H9 (cell line): ENCODE results near the gene SLIT1. TPM values are rescaled to one million over a fixed set of nuclear protein-coding genes. Genes with fewer than 3 reads are reported as not detected.

Experiments used
- DNase-seq: peaks from one replicate; pipeline ENCODE4 v3.0.0-alpha.2; 2017
- H2AFZ ChIP-seq: one replicate; pipeline ENCODE4 v1.6.1; 2013; ENCODE audit warnings: mild to moderate bottlenecking, low read length, control low read depth, moderate library complexity
- H2AK5ac ChIP-seq: 2 replicates; pipeline ENCODE4 v1.6.1; 2013; ENCODE audit warnings: low read length, control low read depth, mixed read lengths; ENCODE audit not compliant: insufficient read length
- H2BK120ac ChIP-seq: one replicate; pipeline ENCODE4 v1.6.1; 2013; ENCODE audit warnings: low read depth, mild to moderate bottlenecking, low read length, control low read depth, inconsistent platforms; ENCODE audit not compliant: poor library complexity, severe bottlenecking
- H2BK12ac ChIP-seq: 2 replicates; pipeline ENCODE4 v1.6.1; 2013; ENCODE audit warnings: low read length, control low read depth, mixed read lengths, low read depth; ENCODE audit not compliant: insufficient read length
- H2BK15ac ChIP-seq: 2 replicates; pipeline ENCODE4 v1.6.1; 2013; ENCODE audit warnings: low read depth, low read length, control low read depth
- H2BK20ac ChIP-seq: one replicate; pipeline ENCODE4 v1.6.1; 2013; ENCODE audit warnings: low read depth, mild to moderate bottlenecking, low read length, control low read depth, inconsistent platforms; ENCODE audit not compliant: poor library complexity, severe bottlenecking
- H2BK5ac ChIP-seq: 2 replicates; pipeline ENCODE4 v1.6.1; 2013; ENCODE audit warnings: low read length, control low read depth, mixed read lengths; ENCODE audit not compliant: insufficient read length
- H3K14ac ChIP-seq: 2 replicates; pipeline ENCODE4 v1.6.1; 2013; ENCODE audit warnings: low read length, control low read depth; ENCODE audit not compliant: insufficient read depth
- H3K18ac ChIP-seq: 2 replicates; pipeline ENCODE4 v1.6.1; 2013; ENCODE audit warnings: low read depth, mild to moderate bottlenecking, mixed read lengths, low read length, control low read depth; ENCODE audit not compliant: insufficient read length
- H3K23ac ChIP-seq: 2 replicates; pipeline ENCODE4 v1.6.1; 2013; ENCODE audit warnings: low read length, control low read depth, mixed read lengths, low read depth; ENCODE audit not compliant: insufficient read length
- H3K23me2 ChIP-seq: 2 replicates; pipeline ENCODE4 v1.6.1; 2013; ENCODE audit warnings: low read depth, mild to moderate bottlenecking, mixed read lengths, low read length, control low read depth; ENCODE audit not compliant: insufficient read length, poor library complexity, severe bottlenecking
- H3K27ac ChIP-seq: 2 replicates; pipeline ENCODE4 v1.5.1; 2013; ENCODE audit warnings: low read length, control low read depth, mixed read lengths, low read depth; ENCODE audit not compliant: insufficient read length
- H3K27me3 ChIP-seq: 2 replicates; pipeline ENCODE4 v1.6.1; 2013; ENCODE audit warnings: low read length, control low read depth, inconsistent platforms; ENCODE audit not compliant: insufficient read depth
- H3K4ac ChIP-seq: 2 replicates; pipeline ENCODE4 v1.6.1; 2013; ENCODE audit warnings: low read depth, mild to moderate bottlenecking, control low read depth, inconsistent platforms, low read length, moderate library complexity
- H3K4me1 ChIP-seq: 2 replicates; pipeline ENCODE4 v1.6.1; 2013; ENCODE audit warnings: low read length, control low read depth, inconsistent platforms; ENCODE audit not compliant: insufficient read depth
- H3K4me2 ChIP-seq: 2 replicates; pipeline ENCODE4 v1.6.1; 2013; ENCODE audit warnings: low read length, control low read depth, mixed read lengths; ENCODE audit not compliant: insufficient read length, insufficient read depth
- H3K56ac ChIP-seq: 2 replicates; pipeline ENCODE4 v1.6.1; 2013; ENCODE audit warnings: low read depth, mild to moderate bottlenecking, mixed read lengths, low read length, control low read depth; ENCODE audit not compliant: insufficient read length
- H3K79me1 ChIP-seq: 2 replicates; pipeline ENCODE4 v1.6.1; 2013; ENCODE audit warnings: low read depth, mild to moderate bottlenecking, moderate library complexity, low read length, control low read depth, inconsistent platforms; ENCODE audit not compliant: insufficient read depth, poor library complexity, severe bottlenecking
- H3K79me2 ChIP-seq: 2 replicates; pipeline ENCODE4 v1.6.1; 2013; ENCODE audit warnings: low read length, control low read depth, inconsistent platforms; ENCODE audit not compliant: insufficient read depth
- H3K9ac ChIP-seq: 2 replicates; pipeline ENCODE4 v1.6.1; 2013; ENCODE audit warnings: low read length, control low read depth, mixed read lengths; ENCODE audit not compliant: insufficient read length; ENCODE audit errors: extremely low read depth
- H3K9me3 ChIP-seq: one replicate; pipeline ENCODE4 v1.6.1; 2013; ENCODE audit warnings: low read depth, low read length, inconsistent platforms; ENCODE audit not compliant: control insufficient read depth
- H3T11ph ChIP-seq: one replicate; pipeline ENCODE4 v1.6.1; 2013; ENCODE audit warnings: mild to moderate bottlenecking, low read length, control low read depth, inconsistent platforms
- H4K20me1 ChIP-seq: one replicate; pipeline ENCODE4 v1.6.1; 2013; ENCODE audit not compliant: control insufficient read depth, insufficient read length, insufficient read depth
- H4K5ac ChIP-seq: 2 replicates; pipeline ENCODE4 v1.6.1; 2013; ENCODE audit warnings: low read depth, mild to moderate bottlenecking, mixed read lengths, low read length, control low read depth; ENCODE audit not compliant: insufficient read length
- H4K8ac ChIP-seq: replicated peaks from 2 replicates; pipeline ENCODE4 v1.6.1; 2013; ENCODE audit warnings: low read length, control low read depth, mixed read lengths, low read depth; ENCODE audit not compliant: insufficient read length
- H4K91ac ChIP-seq: 2 replicates; pipeline ENCODE4 v1.6.1; 2013; ENCODE audit warnings: low read depth, mild to moderate bottlenecking, moderate library complexity, mixed read lengths, low read length, control low read depth; ENCODE audit not compliant: insufficient read length
- H3K27ac Mint-ChIP-seq, 3 experiments: 2 replicates in 2 of 3; 3 replicates in 1 of 3; pipeline ENCODE4 v1.8.0; 2020 to 2021; ENCODE audit warnings: mixed read lengths in 3 of 3, mild to moderate bottlenecking in 1 of 3, moderate library complexity in 1 of 3
- H3K27me3 Mint-ChIP-seq: 2 replicates; pipeline ENCODE4 v1.8.0; 2021; ENCODE audit warnings: low read depth, mild to moderate bottlenecking, moderate library complexity, mixed read lengths
- H3K36me3 Mint-ChIP-seq, 3 experiments: 2 replicates in 2 of 3; 3 replicates in 1 of 3; pipeline ENCODE4 v1.8.0; 2020 to 2021; ENCODE audit warnings: low read depth in 3 of 3, mixed read lengths in 3 of 3; ENCODE audit not compliant: insufficient read depth in 1 of 3
- H3K4me1 Mint-ChIP-seq, 2 experiments: 2 replicates each; pipeline ENCODE4 v1.8.0; 2020; ENCODE audit warnings: mixed read lengths in 2 of 2
- H3K4me3 Mint-ChIP-seq, 2 experiments: 2 replicates in 1 of 2; 3 replicates in 1 of 2; pipeline ENCODE4 v1.8.0; 2020 to 2021; ENCODE audit warnings: mild to moderate bottlenecking in 2 of 2, mixed read lengths in 2 of 2, moderate library complexity in 1 of 2
- H3K9me3 Mint-ChIP-seq, 2 experiments: 2 replicates in 1 of 2; 3 replicates in 1 of 2; pipeline ENCODE4 v1.8.0; 2020; ENCODE audit warnings: mild to moderate bottlenecking in 2 of 2, mixed read lengths in 2 of 2, moderate library complexity in 1 of 2
- WGBS: extraction: QIAGEN DNeasy Blood & Tissue Kit; methylation state at CpG from one replicate; pipeline ENCODE4 v1.1.7; 2013; ENCODE audit warnings: missing lambda C conversion rate, low lambda C conversion rate, mixed read lengths; ENCODE audit not compliant: insufficient read length; ENCODE audit errors: extremely low coverage; 5-methylcytosine and 5-hydroxymethylcytosine counted together
- total RNA-seq: library from RNA; stranded (reverse); gene quantifications from 2 replicates; pipeline ENCODE4 v1.2.1, GENCODE V29; 2021
- TF ChIP-seq, protein P1 (sequence below): fragments of 200-600 bp; sonication (generic); conservative IDR thresholded peaks from 3 replicates; pipeline ENCODE4 v1.8.0; 2021; ENCODE audit warnings: antibody characterized with exemption, mild to moderate bottlenecking

Gene SLIT1
- total RNA-seq, 1 experiment from 2014 or later = 0.57 TPM

DNA sequence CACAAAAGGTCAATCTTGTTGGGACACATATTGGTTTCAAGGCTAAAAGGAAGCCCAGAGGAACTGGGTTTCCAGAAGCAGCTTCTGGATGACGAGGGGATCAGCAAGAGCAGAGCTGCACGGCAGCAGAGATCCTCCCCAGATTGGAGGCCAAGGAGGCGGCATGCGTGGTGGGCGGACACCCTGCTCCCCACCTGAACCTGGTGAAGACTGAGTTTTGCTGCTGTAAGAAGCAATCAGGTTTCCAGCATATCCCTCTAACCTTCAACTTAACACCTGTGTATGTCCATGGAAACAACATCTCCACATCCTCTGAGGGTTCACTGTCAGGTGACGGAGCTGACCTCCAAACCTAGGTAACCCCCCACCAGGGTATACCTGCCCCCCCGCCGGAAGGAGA is 35.1 kb downstream of the SLIT1 start:
- no peak overlapping the region for H2BK12ac ChIP-seq
- no peak overlapping the region for H3K23ac ChIP-seq
- H4K8ac ChIP-seq = no peak overlapping the region
- TF ChIP-seq, protein P1, sequence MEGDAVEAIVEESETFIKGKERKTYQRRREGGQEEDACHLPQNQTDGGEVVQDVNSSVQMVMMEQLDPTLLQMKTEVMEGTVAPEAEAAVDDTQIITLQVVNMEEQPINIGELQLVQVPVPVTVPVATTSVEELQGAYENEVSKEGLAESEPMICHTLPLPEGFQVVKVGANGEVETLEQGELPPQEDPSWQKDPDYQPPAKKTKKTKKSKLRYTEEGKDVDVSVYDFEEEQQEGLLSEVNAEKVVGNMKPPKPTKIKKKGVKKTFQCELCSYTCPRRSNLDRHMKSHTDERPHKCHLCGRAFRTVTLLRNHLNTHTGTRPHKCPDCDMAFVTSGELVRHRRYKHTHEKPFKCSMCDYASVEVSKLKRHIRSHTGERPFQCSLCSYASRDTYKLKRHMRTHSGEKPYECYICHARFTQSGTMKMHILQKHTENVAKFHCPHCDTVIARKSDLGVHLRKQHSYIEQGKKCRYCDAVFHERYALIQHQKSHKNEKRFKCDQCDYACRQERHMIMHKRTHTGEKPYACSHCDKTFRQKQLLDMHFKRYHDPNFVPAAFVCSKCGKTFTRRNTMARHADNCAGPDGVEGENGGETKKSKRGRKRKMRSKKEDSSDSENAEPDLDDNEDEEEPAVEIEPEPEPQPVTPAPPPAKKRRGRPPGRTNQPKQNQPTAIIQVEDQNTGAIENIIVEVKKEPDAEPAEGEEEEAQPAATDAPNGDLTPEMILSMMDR = no peak
- no peak overlapping the region for H2AK5ac ChIP-seq
- no peak overlapping the region for H3K27ac ChIP-seq
- Mint-ChIP-seq H3K27ac (no peak overlapping the region), H3K4me1 (peaks cover 16 to 20% of the 10 kb centered on the region in 2 experiments), H3K9me3 (no peaks in the 10 kb centered on the region), H3K4me3 (no peak overlapping the region), H3K36me3 (no peaks in the 10 kb centered on the region), H3K27me3 (no peaks in the 10 kb centered on the region; the same call in none of the 2 replicates)
- H3K4me1 ChIP-seq = no peaks in the 10 kb centered on the region; the same call in 1 of the 2 replicates
- H3K56ac ChIP-seq = no peak overlapping the region
- no peak overlapping the region for H4K91ac ChIP-seq
- H4K20me1 ChIP-seq = no peaks in the 10 kb centered on the region
- no peak overlapping the region for H2BK20ac ChIP-seq
- no peak overlapping the region for H3K4me2 ChIP-seq
- no CpG with 5 or more reads among the region's 8 CpGs for WGBS
- no peak overlapping the region for H3K14ac ChIP-seq
- H2AFZ ChIP-seq = no peak overlapping the region
- H3T11ph ChIP-seq = no peak overlapping the region
- no peak overlapping the region for H2BK15ac ChIP-seq
- H3K9ac ChIP-seq = no peak overlapping the region
- no peak for DNase-seq
- H3K79me2 ChIP-seq = no peaks in the 10 kb centered on the region
- H3K4ac ChIP-seq = no peak overlapping the region
- H3K23me2 ChIP-seq = no peaks in the 10 kb centered on the region
- H3K79me1 ChIP-seq = no peaks in the 10 kb centered on the region
- no peaks in the 10 kb centered on the region for H3K27me3 ChIP-seq
- no peak overlapping the region for H2BK5ac ChIP-seq
- no peak overlapping the region for H2BK120ac ChIP-seq
- H3K18ac ChIP-seq = no peak overlapping the region
- no peaks in the 10 kb centered on the region for H3K9me3 ChIP-seq
- H4K5ac ChIP-seq = no peak overlapping the region
